ENCODE data around the gene SVEP1. TPM values are rescaled to one million over a fixed set of nuclear protein-coding genes. Genes with fewer than 3 reads are reported as not detected.

Gene SVEP1
- total and polyA plus RNA-seq, 2 experiments from 2014 or later = 0.18 to 0.63 TPM

DNA sequence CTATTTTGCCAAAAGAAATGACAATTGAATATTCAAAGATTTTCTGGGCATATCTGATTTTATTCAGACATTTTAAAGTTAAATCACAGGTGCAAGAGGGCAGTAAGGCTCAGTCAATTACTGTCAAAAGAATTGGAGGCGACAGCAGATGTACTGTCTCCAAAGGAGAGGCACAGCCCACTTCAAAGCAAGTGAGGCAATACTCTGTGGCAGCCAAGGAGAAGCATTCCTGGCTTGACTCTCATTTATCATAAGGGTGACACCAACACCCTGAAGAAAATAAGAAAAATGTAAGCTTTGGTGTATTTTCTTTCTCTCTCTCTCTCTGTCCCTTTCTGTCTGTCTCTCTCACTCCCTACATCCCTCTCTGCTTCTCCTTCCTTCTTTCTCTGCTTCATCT, 93.3 kb downstream of the SVEP1 start:
- TF ChIP-seq EZH2phosphoT487 (IDR thresholded peaks at IDR 0.05; ENCODE audit: unreplicated experiment) (no peak), CTCF (conservative IDR thresholded peaks at IDR 0.05; ENCODE audit: low read depth in 2 of 2) (no peak), NANOG (IDR thresholded peaks at IDR 0.05; ENCODE audit: borderline replicate concordance) (no peak), REST (IDR thresholded peaks at IDR 0.05; ENCODE audit: unreplicated experiment) (no peak), ETS1 (IDR thresholded peaks at IDR 0.05) (no peak), EZH2 (IDR thresholded peaks at IDR 0.05; ENCODE audit: low read depth, unreplicated experiment) (no peak), ZNF331 (CRISPR knock-in tag; IDR thresholded peaks at IDR 0.05; ENCODE audit: low read depth) (no peak), JUNB (IDR thresholded peaks at IDR 0.05; ENCODE audit: unreplicated experiment) (no peak), STAT1 (IDR thresholded peaks at IDR 0.05; ENCODE audit: unreplicated experiment) (no peak), CREB1 (CRISPR knock-in tag; IDR thresholded peaks at IDR 0.05; ENCODE audit: low read depth) (no peak), ZNF114 (CRISPR knock-in tag; IDR thresholded peaks at IDR 0.05) (no peak), POLR2AphosphoS5 (IDR thresholded peaks at IDR 0.05; ENCODE audit: low read depth) (no peak)
- TF ChIP-seq, protein P1, sequence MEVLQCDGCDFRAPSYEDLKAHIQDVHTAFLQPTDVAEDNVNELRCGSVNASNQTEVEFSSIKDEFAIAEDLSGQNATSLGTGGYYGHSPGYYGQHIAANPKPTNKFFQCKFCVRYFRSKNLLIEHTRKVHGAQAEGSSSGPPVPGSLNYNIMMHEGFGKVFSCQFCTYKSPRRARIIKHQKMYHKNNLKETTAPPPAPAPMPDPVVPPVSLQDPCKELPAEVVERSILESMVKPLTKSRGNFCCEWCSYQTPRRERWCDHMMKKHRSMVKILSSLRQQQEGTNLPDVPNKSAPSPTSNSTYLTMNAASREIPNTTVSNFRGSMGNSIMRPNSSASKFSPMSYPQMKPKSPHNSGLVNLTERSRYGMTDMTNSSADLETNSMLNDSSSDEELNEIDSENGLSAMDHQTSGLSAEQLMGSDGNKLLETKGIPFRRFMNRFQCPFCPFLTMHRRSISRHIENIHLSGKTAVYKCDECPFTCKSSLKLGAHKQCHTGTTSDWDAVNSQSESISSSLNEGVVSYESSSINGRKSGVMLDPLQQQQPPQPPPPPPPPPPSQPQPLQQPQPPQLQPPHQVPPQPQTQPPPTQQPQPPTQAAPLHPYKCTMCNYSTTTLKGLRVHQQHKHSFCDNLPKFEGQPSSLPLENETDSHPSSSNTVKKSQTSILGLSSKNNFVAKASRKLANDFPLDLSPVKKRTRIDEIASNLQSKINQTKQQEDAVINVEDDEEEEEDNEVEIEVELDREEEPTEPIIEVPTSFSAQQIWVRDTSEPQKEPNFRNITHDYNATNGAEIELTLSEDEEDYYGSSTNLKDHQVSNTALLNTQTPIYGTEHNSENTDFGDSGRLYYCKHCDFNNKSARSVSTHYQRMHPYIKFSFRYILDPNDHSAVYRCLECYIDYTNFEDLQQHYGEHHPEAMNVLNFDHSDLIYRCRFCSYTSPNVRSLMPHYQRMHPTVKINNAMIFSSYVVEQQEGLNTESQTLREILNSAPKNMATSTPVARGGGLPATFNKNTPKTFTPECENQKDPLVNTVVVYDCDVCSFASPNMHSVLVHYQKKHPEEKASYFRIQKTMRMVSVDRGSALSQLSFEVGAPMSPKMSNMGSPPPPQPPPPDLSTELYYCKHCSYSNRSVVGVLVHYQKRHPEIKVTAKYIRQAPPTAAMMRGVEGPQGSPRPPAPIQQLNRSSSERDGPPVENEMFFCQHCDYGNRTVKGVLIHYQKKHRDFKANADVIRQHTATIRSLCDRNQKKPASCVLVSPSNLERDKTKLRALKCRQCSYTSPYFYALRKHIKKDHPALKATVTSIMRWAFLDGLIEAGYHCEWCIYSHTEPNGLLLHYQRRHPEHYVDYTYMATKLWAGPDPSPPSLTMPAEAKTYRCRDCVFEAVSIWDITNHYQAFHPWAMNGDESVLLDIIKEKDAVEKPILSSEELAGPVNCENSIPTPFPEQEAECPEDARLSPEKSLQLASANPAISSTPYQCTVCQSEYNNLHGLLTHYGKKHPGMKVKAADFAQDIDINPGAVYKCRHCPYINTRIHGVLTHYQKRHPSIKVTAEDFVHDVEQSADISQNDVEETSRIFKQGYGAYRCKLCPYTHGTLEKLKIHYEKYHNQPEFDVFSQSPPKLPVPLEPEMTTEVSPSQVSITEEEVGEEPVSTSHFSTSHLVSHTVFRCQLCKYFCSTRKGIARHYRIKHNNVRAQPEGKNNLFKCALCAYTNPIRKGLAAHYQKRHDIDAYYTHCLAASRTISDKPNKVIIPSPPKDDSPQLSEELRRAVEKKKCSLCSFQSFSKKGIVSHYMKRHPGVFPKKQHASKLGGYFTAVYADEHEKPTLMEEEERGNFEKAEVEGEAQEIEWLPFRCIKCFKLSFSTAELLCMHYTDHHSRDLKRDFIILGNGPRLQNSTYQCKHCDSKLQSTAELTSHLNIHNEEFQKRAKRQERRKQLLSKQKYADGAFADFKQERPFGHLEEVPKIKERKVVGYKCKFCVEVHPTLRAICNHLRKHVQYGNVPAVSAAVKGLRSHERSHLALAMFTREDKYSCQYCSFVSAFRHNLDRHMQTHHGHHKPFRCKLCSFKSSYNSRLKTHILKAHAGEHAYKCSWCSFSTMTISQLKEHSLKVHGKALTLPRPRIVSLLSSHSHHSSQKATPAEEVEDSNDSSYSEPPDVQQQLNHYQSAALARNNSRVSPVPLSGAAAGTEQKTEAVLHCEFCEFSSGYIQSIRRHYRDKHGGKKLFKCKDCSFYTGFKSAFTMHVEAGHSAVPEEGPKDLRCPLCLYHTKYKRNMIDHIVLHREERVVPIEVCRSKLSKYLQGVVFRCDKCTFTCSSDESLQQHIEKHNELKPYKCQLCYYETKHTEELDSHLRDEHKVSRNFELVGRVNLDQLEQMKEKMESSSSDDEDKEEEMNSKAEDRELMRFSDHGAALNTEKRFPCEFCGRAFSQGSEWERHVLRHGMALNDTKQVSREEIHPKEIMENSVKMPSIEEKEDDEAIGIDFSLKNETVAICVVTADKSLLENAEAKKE (CRISPR knock-in tag; IDR thresholded peaks at IDR 0.05) = no peak
- Histone ChIP-seq H3K27me3 (ENCODE audit: insufficient read depth) (no peaks in the 10 kb centered on the region), H3K27ac (ENCODE audit: low read depth) (no peak overlapping the region), H4K20me1 (replicated peaks; ENCODE audit: insufficient read depth) (no peaks in the 10 kb centered on the region; the same call in 1 of the 2 replicates), H2AFZ (no peak overlapping the region), H3F3A (replicated peaks; ENCODE audit: low read depth) (no peaks in the 10 kb centered on the region), H3K4me3 (no peak overlapping the region), H3K4me1 (ENCODE audit: insufficient read depth) (no peaks in the 10 kb centered on the region), H3K79me2 (replicated peaks; ENCODE audit: insufficient read depth) (no peaks in the 10 kb centered on the region), H3K9me2 (ENCODE audit: insufficient read depth) (no peaks in the 10 kb centered on the region), H3K4me2 (no peak overlapping the region), H3K36me3 (ENCODE audit: insufficient read depth) (no peaks in the 10 kb centered on the region)
- ATAC-seq (no peak), DNase-seq (ENCODE audit: low spot score) (no peak)
- Mint-ChIP-seq H3K36me3 (ENCODE audit: low read depth) (no peaks in the 10 kb centered on the region), H3K4me1 (no peaks in the 10 kb centered on the region), H3K4me3 (no peak overlapping the region), H3K27me3 (ENCODE audit: insufficient read depth, low read depth, poor library complexity) (peaks cover 2% of the 10 kb centered on the region), H3K9me3 (no peaks in the 10 kb centered on the region), H3K27ac (no peak overlapping the region)
